ACHN (cell line): ENCODE measurements around the gene TOX3.

Source experiments
- DNase-seq: peaks from one replicate; pipeline ENCODE4 v3.0.0-alpha.2; 2015
- in situ Hi-C: cut with HindIII; loops from 2 replicates; pipeline ENCODE4 v1.10.0; 2017; ENCODE audit warnings: low sequenced_read_pairs, low pct_ligation_motif_present, low pct_unique_long_range_greater_than_20kb

Gene TOX3

GRCh38 chr16:52469775-52470174 lies 77.2 kb downstream of the TOX3 start:
- in situ Hi-C loops = no loop called here
- peak; percentile 34 for DNase-seq

- no peak for DNase-seq
- in situ Hi-C loops = no loop called here
Observed at GRCh38 chr16:52469091-52469490, 77.9 kb downstream of the TOX3 start.

GRCh38 chr16:52467753-52468152 lies 79.2 kb downstream of the TOX3 start:
- DNase-seq = no peak
- in situ Hi-C loops = no loop called here

GRCh38 chr16:52466994-52467393 lies 79.9 kb downstream of the TOX3 start:
- in situ Hi-C loops = no loop called here
- DNase-seq = no peak

- in situ Hi-C loops = no loop called here
- DNase-seq = no peak
Observed at GRCh38 chr16:52465711-52466267, 81.2 kb downstream of the TOX3 start.

GRCh38 chr16:52463904-52464303 lies 83.0 kb downstream of the TOX3 start:
- in situ Hi-C loops = no loop called here
- DNase-seq = no peak

- in situ Hi-C loops = no loop called here
- no peak for DNase-seq
Observed at GRCh38 chr16:52462816-52463215, 84.1 kb downstream of the TOX3 start.

- no peak for DNase-seq
- in situ Hi-C loops = no loop called here
Observed at GRCh38 chr16:52460639-52461178, 86.2 kb downstream of the TOX3 start.

GRCh38 chr16:52456368-52456767 lies 90.6 kb downstream of the TOX3 start:
- DNase-seq = no peak
- in situ Hi-C loops = no loop called here

- DNase-seq = no peak
- in situ Hi-C loops = no loop called here
Observed at GRCh38 chr16:52455549-52456277, 91.2 kb downstream of the TOX3 start.

GRCh38 chr16:52453644-52454043 lies 93.3 kb downstream of the TOX3 start:
- in situ Hi-C loops = no loop called here
- DNase-seq = no peak

- in situ Hi-C loops = no loop called here
- DNase-seq = no peak
Observed at GRCh38 chr16:52451971-52452421, 94.9 kb downstream of the TOX3 start.

- no peak for DNase-seq
- in situ Hi-C loops = no loop called here
Observed at GRCh38 chr16:52450916-52451315, 96.0 kb downstream of the TOX3 start.

- in situ Hi-C loops = no loop called here
- no peak for DNase-seq
Observed at GRCh38 chr16:52450241-52450640, 96.7 kb downstream of the TOX3 start.

GRCh38 chr16:52446080-52446479 lies 100.9 kb downstream of the TOX3 start:
- DNase-seq = no peak
- in situ Hi-C loops = no loop called here

- in situ Hi-C loops = no loop called here
Observed at GRCh38 chr16:52441886-52442285, 105.1 kb downstream of the TOX3 start.

GRCh38 chr16:52440248-52440647 lies 106.7 kb downstream of the TOX3 start:
- in situ Hi-C loops = no loop called here
- no peak for DNase-seq

More at GRCh38 chr16:52441886-52442285, 105.1 kb downstream of the TOX3 start:
- DNase-seq = no peak

- DNase-seq = no peak
- in situ Hi-C loops = no loop called here
Observed at GRCh38 chr16:52439750-52440149, 107.2 kb downstream of the TOX3 start.

GRCh38 chr16:52439171-52439701 lies 107.7 kb downstream of the TOX3 start:
- no peak for DNase-seq
- in situ Hi-C loops = no loop called here

GRCh38 chr16:52437277-52437670 lies 109.7 kb downstream of the TOX3 start:
- in situ Hi-C loops = no loop called here
- DNase-seq = no peak
